ENCODE data around the gene KCNT2. TPM values are rescaled to one million over a fixed set of nuclear protein-coding genes. Genes with fewer than 3 reads are reported as not detected.

KCNT2 gene
- total and polyA plus RNA-seq, 9 of the 15 experiments (the other 6 are each of a cell fraction or from before 2014, with no cell fraction given) = 0.13 to 0.73 (median 0.28) TPM

DNA sequence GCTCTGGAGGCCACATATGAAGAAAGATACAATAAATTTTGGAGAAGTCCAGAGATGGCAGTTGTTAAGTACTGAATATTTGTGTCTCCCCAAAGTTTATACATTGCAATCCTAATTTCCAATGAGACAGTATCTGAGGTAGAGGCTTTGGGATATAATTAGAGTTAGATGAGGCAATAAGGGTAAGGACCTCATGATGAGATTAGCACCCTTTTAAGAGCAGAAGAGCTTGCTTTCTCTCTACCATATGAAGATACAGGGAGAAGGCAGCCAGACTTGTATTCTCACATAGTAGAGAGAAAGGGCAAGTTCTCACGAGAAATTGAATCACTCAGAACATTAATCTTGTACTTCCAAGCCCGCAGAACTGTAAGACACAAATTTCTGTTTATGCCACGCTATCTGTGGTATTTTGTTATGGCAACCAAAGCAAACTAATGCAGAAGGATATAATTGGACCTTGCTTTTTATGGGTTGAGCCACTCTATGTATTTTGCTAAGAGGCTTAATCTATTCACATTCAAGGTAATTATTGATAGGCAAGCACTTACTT is 430.1 kb downstream of the KCNT2 start:
- in situ Hi-C loops (cut with MboI) (no loop called here), intact Hi-C loops (cut with micrococcal nuclease) (no loop called here)
- Histone ChIP-seq H3K9me1 (ENCODE audit: control insufficient read depth, insufficient read depth, low read length) (no peaks in the 10 kb centered on the region), H4K20me1 (replicated peaks; ENCODE audit: control insufficient read depth, insufficient read depth, low read length) (no peaks in the 10 kb centered on the region), H3K27ac (ENCODE audit: extremely low read depth, low read depth, low read length) (no peak overlapping the region), H3K9me3 (replicated peaks; ENCODE audit: control insufficient read depth, insufficient read depth, low read depth, low read length) (no peaks in the 10 kb centered on the region), H3K79me2 (ENCODE audit: control insufficient read depth, insufficient read depth, low read length) (no peaks in the 10 kb centered on the region), H3K4me1 (replicated peaks in 1 of 2; ENCODE audit: control insufficient read depth in 2 of 2, insufficient read depth in 2 of 2, low read length in 2 of 2) (no peaks in the 10 kb centered on the region), H3K4me2 (ENCODE audit: insufficient read depth, low read length) (no peak overlapping the region), H3K4me3 (no peak overlapping the region), H2AFZ (ENCODE audit: low read depth, low read length) (no peak overlapping the region), H3K36me3 (ENCODE audit: control insufficient read depth, insufficient read depth, low read length) (no peaks in the 10 kb centered on the region), H3K27me3 (ENCODE audit: control insufficient read depth in 2 of 2, insufficient read depth in 2 of 2, low read length in 2 of 2) (no peaks in the 10 kb centered on the region), H3K9ac (ENCODE audit: insufficient read depth in 1 of 2, low read depth in 2 of 2, low read length in 2 of 2) (no peak overlapping the region)
- ChIA-PET POLR2A (no interaction called here), CTCF (ENCODE audit: low intra/inter-chr PET ratio) (no interaction called here)
- no peak for DNase-seq (ENCODE audit: extremely low read depth in 1 of 4, low spot score in 3 of 4)
- no TSS peak for BruUV-seq (replicated peaks)
- ATAC-seq = no peak
- 9% methylated on average over 3 of the region's 3 CpGs for WGBS (ENCODE audit: insufficient coverage, low coverage, missing lambda C conversion rate)
- FAIRE-seq = no peak
- TF ChIP-seq RBM22 (IDR thresholded peaks at IDR 0.05; ENCODE audit: low read depth, low read length, poor library complexity, severe bottlenecking) (no peak), ZC3H11A (IDR thresholded peaks at IDR 0.05; ENCODE audit: low read depth, low read length) (no peak), XRCC5 (IDR thresholded peaks at IDR 0.05; ENCODE audit: low read depth, low read length) (no peak), FOXK1 (CRISPR knock-in tag; IDR thresholded peaks at IDR 0.05; ENCODE audit: borderline replicate concordance) (no peak), ZNF75A (CRISPR knock-in tag; IDR thresholded peaks at IDR 0.05) (no peak), ZNF584 (CRISPR knock-in tag; IDR thresholded peaks at IDR 0.05; ENCODE audit: low read depth) (no peak)
- TF ChIP-seq, protein P1, sequence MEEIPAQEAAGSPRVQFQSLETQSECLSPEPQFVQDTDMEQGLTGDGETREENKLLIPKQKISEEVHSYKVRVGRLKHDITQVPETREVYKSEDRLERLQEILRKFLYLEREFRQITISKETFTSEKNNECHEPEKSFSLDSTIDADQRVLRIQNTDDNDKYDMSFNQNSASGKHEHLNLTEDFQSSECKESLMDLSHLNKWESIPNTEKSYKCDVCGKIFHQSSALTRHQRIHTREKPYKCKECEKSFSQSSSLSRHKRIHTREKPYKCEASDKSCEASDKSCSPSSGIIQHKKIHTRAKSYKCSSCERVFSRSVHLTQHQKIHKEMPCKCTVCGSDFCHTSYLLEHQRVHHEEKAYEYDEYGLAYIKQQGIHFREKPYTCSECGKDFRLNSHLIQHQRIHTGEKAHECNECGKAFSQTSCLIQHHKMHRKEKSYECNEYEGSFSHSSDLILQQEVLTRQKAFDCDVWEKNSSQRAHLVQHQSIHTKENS (CRISPR knock-in tag; IDR thresholded peaks at IDR 0.05) = no peak
- TF ChIP-seq, protein P2, sequence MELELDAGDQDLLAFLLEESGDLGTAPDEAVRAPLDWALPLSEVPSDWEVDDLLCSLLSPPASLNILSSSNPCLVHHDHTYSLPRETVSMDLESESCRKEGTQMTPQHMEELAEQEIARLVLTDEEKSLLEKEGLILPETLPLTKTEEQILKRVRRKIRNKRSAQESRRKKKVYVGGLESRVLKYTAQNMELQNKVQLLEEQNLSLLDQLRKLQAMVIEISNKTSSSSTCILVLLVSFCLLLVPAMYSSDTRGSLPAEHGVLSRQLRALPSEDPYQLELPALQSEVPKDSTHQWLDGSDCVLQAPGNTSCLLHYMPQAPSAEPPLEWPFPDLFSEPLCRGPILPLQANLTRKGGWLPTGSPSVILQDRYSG (tag; conservative IDR thresholded peaks at IDR 0.05; ENCODE audit: low read depth) = no peak
- TF ChIP-seq, protein P3, sequence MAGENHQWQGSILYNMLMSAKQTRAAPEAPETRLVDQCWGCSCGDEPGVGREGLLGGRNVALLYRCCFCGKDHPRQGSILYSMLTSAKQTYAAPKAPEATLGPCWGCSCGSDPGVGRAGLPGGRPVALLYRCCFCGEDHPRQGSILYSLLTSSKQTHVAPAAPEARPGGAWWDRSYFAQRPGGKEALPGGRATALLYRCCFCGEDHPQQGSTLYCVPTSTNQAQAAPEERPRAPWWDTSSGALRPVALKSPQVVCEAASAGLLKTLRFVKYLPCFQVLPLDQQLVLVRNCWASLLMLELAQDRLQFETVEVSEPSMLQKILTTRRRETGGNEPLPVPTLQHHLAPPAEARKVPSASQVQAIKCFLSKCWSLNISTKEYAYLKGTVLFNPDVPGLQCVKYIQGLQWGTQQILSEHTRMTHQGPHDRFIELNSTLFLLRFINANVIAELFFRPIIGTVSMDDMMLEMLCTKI (IDR thresholded peaks at IDR 0.05; ENCODE audit: partially characterized antibody) = no peak
- TF ChIP-seq, protein P4, sequence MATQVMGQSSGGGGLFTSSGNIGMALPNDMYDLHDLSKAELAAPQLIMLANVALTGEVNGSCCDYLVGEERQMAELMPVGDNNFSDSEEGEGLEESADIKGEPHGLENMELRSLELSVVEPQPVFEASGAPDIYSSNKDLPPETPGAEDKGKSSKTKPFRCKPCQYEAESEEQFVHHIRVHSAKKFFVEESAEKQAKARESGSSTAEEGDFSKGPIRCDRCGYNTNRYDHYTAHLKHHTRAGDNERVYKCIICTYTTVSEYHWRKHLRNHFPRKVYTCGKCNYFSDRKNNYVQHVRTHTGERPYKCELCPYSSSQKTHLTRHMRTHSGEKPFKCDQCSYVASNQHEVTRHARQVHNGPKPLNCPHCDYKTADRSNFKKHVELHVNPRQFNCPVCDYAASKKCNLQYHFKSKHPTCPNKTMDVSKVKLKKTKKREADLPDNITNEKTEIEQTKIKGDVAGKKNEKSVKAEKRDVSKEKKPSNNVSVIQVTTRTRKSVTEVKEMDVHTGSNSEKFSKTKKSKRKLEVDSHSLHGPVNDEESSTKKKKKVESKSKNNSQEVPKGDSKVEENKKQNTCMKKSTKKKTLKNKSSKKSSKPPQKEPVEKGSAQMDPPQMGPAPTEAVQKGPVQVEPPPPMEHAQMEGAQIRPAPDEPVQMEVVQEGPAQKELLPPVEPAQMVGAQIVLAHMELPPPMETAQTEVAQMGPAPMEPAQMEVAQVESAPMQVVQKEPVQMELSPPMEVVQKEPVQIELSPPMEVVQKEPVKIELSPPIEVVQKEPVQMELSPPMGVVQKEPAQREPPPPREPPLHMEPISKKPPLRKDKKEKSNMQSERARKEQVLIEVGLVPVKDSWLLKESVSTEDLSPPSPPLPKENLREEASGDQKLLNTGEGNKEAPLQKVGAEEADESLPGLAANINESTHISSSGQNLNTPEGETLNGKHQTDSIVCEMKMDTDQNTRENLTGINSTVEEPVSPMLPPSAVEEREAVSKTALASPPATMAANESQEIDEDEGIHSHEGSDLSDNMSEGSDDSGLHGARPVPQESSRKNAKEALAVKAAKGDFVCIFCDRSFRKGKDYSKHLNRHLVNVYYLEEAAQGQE (IDR thresholded peaks at IDR 0.05; ENCODE audit: borderline replicate concordance) = no peak
- TF ChIP-seq, protein P4 (CRISPR knock-in tag; IDR thresholded peaks at IDR 0.05; ENCODE audit: low read depth) = no peak
